Activated CD8-positive, alpha-beta memory T cell treated with anti-CD3 and anti-CD28 coated beads, Interleukin-2, amount 50 U/mL, for 24 hours (primary cell): ENCODE results near the gene MOV10.
"Not testable (repeated sequence)": the region's sequence is repeated elsewhere in the genome, so short reads cannot be mapped to it uniquely, and the experiment has no call there.

ENCODE experiments used
- DNase-seq: peaks from one replicate; pipeline ENCODE4 v3.0.0-alpha.2; 2020; ENCODE audit errors: extremely low read depth

MOV10 gene

GRCh38 chr1:112714313-112715263, 40.1 kb downstream of the MOV10 start:
- no peak for DNase-seq

GRCh38 chr1:112715264-112716053, 41.0 kb downstream of the MOV10 start, which contains the start of gene PPM1J:
Gene PPM1J (minus strand): TSS chr1:112715332. CDS start chr1:112715301, 31 bp downstream.
- peak; percentile 87 for DNase-seq

- peak; percentile 51 for DNase-seq
Observed at GRCh38 chr1:112716133-112716720, 41.8 kb downstream of the MOV10 start.

GRCh38 chr1:112717263-112717873, 42.9 kb downstream of the MOV10 start:
- no peak for DNase-seq

- DNase-seq, result no peak
Observed at GRCh38 chr1:112718691-112719418, 44.4 kb downstream of the MOV10 start.

- no peak for DNase-seq
Observed at GRCh38 chr1:112719706-112720105, 45.2 kb downstream of the MOV10 start.

GRCh38 chr1:112720800-112721199, 46.3 kb downstream of the MOV10 start:
- no peak for DNase-seq

GRCh38 chr1:112721294-112721693, 46.8 kb downstream of the MOV10 start:
- DNase-seq, result not testable (repeated sequence)

GRCh38 chr1:112721966-112722524, 47.6 kb downstream of the MOV10 start:
- DNase-seq, result no peak

GRCh38 chr1:112722601-112723510, 48.4 kb downstream of the MOV10 start:
- no peak for DNase-seq

GRCh38 chr1:112723511-112723839, 49.0 kb downstream of the MOV10 start:
- DNase-seq, result no peak

GRCh38 chr1:112724240-112724639, 49.8 kb downstream of the MOV10 start:
- not testable (repeated sequence) for DNase-seq

GRCh38 chr1:112727716-112728115, 53.3 kb downstream of the MOV10 start:
- no peak for DNase-seq

GRCh38 chr1:112728306-112728971, 54.0 kb downstream of the MOV10 start:
- not testable (repeated sequence) for DNase-seq

GRCh38 chr1:112729011-112729410, 54.6 kb downstream of the MOV10 start:
- DNase-seq, result not testable (repeated sequence)

- no peak for DNase-seq
Observed at GRCh38 chr1:112729909-112730308, 55.5 kb downstream of the MOV10 start.

GRCh38 chr1:112731451-112731850, 57.0 kb downstream of the MOV10 start:
- no peak for DNase-seq

- DNase-seq, result no peak
Observed at GRCh38 chr1:112735752-112736151, 61.3 kb downstream of the MOV10 start.

GRCh38 chr1:112737573-112737972, 63.1 kb downstream of the MOV10 start:
- no peak for DNase-seq
